ENCODE measurements around the gene TLL2.

- TF ChIP-seq EZH2 (IDR thresholded peaks at IDR 0.05; ENCODE audit: borderline replicate concordance, low read depth, low read length, severe bottlenecking) (no peak), CTCF (IDR thresholded peaks at IDR 0.05; ENCODE audit: borderline replicate concordance, extremely low read depth, low read length, poor library complexity, severe bottlenecking) (no peak)
Observed at GRCh38 chr10:96497391-96497790, 16.3 kb downstream of the TLL2 start.
